Liver (tissue), 3 donors: ENCODE measurements around the gene BASP1.

Experiments
- ATF3 ChIP-seq: IDR thresholded peaks from 2 replicates; pipeline ENCODE4 v1.6.1; 2016; ENCODE audit warnings: antibody characterized with exemption
- CTCF ChIP-seq: fragments of 150-350 bp; IDR thresholded peaks from 2 replicates; pipeline ENCODE4 v1.5.1; 2017; ENCODE audit warnings: improper control_type of control experiment, low read depth, low read length; ENCODE audit not compliant: missing input control
- JUND ChIP-seq, 2 donors: IDR thresholded peaks; 2 replicates each; pipeline ENCODE4 v1.6.1; 2016; ENCODE audit warnings: antibody characterized with exemption in 2 of 2
- MAX ChIP-seq: IDR thresholded peaks from 2 replicates; pipeline ENCODE4 v1.6.1; 2016; ENCODE audit warnings: antibody characterized with exemption
- RAD21 ChIP-seq, 2 donors: IDR thresholded peaks; 2 replicates each; pipeline ENCODE4 v1.6.1; 2016; ENCODE audit warnings: antibody characterized with exemption in 2 of 2, mild to moderate bottlenecking in 2 of 2
- REST ChIP-seq: IDR thresholded peaks from 2 replicates; pipeline ENCODE4 v1.6.1; 2016; ENCODE audit warnings: antibody characterized with exemption, mild to moderate bottlenecking
- SP1 ChIP-seq: IDR thresholded peaks from 2 replicates; pipeline ENCODE4 v1.6.1; 2018; ENCODE audit warnings: antibody characterized with exemption, mild to moderate bottlenecking
- TAF1 ChIP-seq: conservative IDR thresholded peaks from 2 replicates; pipeline ENCODE4 v1.6.1; 2016; ENCODE audit warnings: antibody characterized with exemption, mild to moderate bottlenecking
- ZBTB33 ChIP-seq: IDR thresholded peaks from 2 replicates; pipeline ENCODE4 v1.6.1; 2016; ENCODE audit warnings: antibody characterized with exemption
- donor health status: healthy.
- donor health status: healthy.

- no peak for TF ChIP-seq CTCF
- no peak for TF ChIP-seq JUND (IDR thresholded peaks at IDR 0.05)
- no peak for TF ChIP-seq MAX
- TF ChIP-seq ZBTB33 = no peak
- no peak for TF ChIP-seq RAD21 (IDR thresholded peaks at IDR 0.05)
- no peak for TF ChIP-seq SP1
- no peak for TF ChIP-seq TAF1
- no peak for TF ChIP-seq ATF3
- TF ChIP-seq REST = no peak
Observed at GRCh38 chr5:17314907-17315471, 97.6 kb downstream of the BASP1 start.
